Sigmoid colon (tissue), 7 donors: ENCODE results near the gene CASP3. TPM values are rescaled to one million over a fixed set of nuclear protein-coding genes. Genes with fewer than 3 reads are reported as not detected.

Source experiments
- DNase-seq: peaks from one replicate; pipeline ENCODE4 v3.0.0-alpha.2; 2019
- H3K27ac ChIP-seq, 4 donors: fragments of 200-600 bp; sonication (generic); one replicate each; pipeline ENCODE4 v1.5.1; 2016 to 2019; ENCODE audit warnings: mild to moderate bottlenecking in 1 of 4
- H3K27me3 ChIP-seq, 3 donors: fragments of 200-600 bp; sonication (generic); one replicate each; pipeline ENCODE4 v1.5.1; 2019; ENCODE audit warnings: mild to moderate bottlenecking in 1 of 3
- H3K36me3 ChIP-seq, 4 donors: fragments of 200-600 bp; sonication (generic); one replicate each; pipeline ENCODE4 v1.5.1; 2016 to 2019
- H3K4me1 ChIP-seq, 4 donors: fragments of 200-600 bp; sonication (generic); one replicate each; pipeline ENCODE4 v1.5.1; 2017 to 2019
- H3K4me3 ChIP-seq, 4 donors: fragments of 200-600 bp; sonication (generic); one replicate each; pipeline ENCODE4 v1.5.1; 2017 to 2019; ENCODE audit warnings: mild to moderate bottlenecking in 2 of 4, moderate library complexity in 1 of 4
- H3K9me3 ChIP-seq, 4 donors: fragments of 200-600 bp in 3 of 4; sonication (generic) in 3 of 4; one replicate each; pipeline versions ENCODE4 v1.5.1 to v1.6.1; 2013 to 2019
- CTCF ChIP-seq, 4 experiments: fragments of 450-650 bp in 3 of 4; fragments of 200-600 bp in 1 of 4; IDR thresholded peaks; one replicate each; pipeline ENCODE4 v1.5.1; 2016 to 2019; ENCODE audit warnings: antibody characterized with exemption in 4 of 4, mild to moderate bottlenecking in 3 of 4, moderate library complexity in 2 of 4
- EP300 ChIP-seq, 4 donors: sonication (generic); formaldehyde crosslinking; IDR thresholded peaks; one replicate each; pipeline ENCODE4 v1.6.1; 2017; ENCODE audit warnings: antibody characterized with exemption in 4 of 4
- POLR2A ChIP-seq, 2 donors: fragments of 450-650 bp; IDR thresholded peaks; one replicate each; pipeline ENCODE4 v1.6.1; 2016; ENCODE audit warnings: antibody characterized with exemption in 2 of 2, mild to moderate bottlenecking in 2 of 2, moderate library complexity in 2 of 2
- POLR2AphosphoS5 ChIP-seq, 4 donors: sonication (generic); formaldehyde crosslinking; IDR thresholded peaks; one replicate each; pipeline ENCODE4 v1.6.1; 2017; ENCODE audit warnings: antibody characterized with exemption in 4 of 4
- WGBS, 2 donors: extraction: QIAGEN DNeasy Blood & Tissue Kit; methylation state at CpG; one replicate each; pipeline ENCODE4 v1.1.7; 2013; 5-methylcytosine and 5-hydroxymethylcytosine counted together
- intact Hi-C: fragments of 100-400 bp; cut with DNase I; formaldehyde crosslinking; loops from one replicate; pipeline ENCODE4 v1.15.1; 2023
- polyA plus RNA-seq, 3 donors: library from polyadenylated mRNA; stranded (reverse); fragments of 200-250 nt; gene quantifications; one replicate each; pipeline ENCODE4 v1.2.3, GENCODE V29; 2013
- total RNA-seq, 4 donors: library from RNA; depleted of rRNA; stranded (reverse); fragments of >200 nt; gene quantifications; one replicate each; pipeline ENCODE4 v1.1.0, GENCODE V29; 2016
- donor health status: healthy with polysubstance abuse.
- donor health status: Bipolar disorder and iron deficiency.
- donor health status: healthy.

Gene CASP3
- total and polyA plus RNA-seq, 7 donors = 9.4 to 70.1 (median 20.3) TPM

GRCh38 chr4:184674011-184674410, 24.8 kb upstream of the CASP3 start:
- no peak for TF ChIP-seq POLR2A (IDR thresholded peaks at IDR 0.05)
- no peak for TF ChIP-seq EP300 (IDR thresholded peaks at IDR 0.05)
- TF ChIP-seq CTCF (IDR thresholded peaks at IDR 0.05) = no peak
- no peak for TF ChIP-seq POLR2AphosphoS5 (IDR thresholded peaks at IDR 0.05)
- H3K4me3 ChIP-seq = no peak overlapping the region
- no peaks in the 10 kb centered on the region for H3K9me3 ChIP-seq
- intact Hi-C loops = no loop called here
- no peak overlapping the region for H3K27ac ChIP-seq
- H3K4me1 ChIP-seq = no peaks in the 10 kb centered on the region
- no peaks in the 10 kb centered on the region for H3K27me3 ChIP-seq
- WGBS, 2 donors = 94 to 96% methylated on average over 4 of the region's 4 CpGs
- DNase-seq = no peak
- H3K36me3 ChIP-seq = peaks cover 0 to 60% (median 13%) of the 10 kb centered on the region in 4 donors

- no peak for DNase-seq
- Histone ChIP-seq H3K36me3 (peaks cover 0 to 73% (median 17%) of the 10 kb centered on the region in 4 donors), H3K27me3 (no peaks in the 10 kb centered on the region), H3K27ac (no peak overlapping the region), H3K9me3 (no peaks in the 10 kb centered on the region), H3K4me1 (no peaks in the 10 kb centered on the region), H3K4me3 (no peak overlapping the region)
- no peak for TF ChIP-seq CTCF (IDR thresholded peaks at IDR 0.05)
- TF ChIP-seq POLR2AphosphoS5 (IDR thresholded peaks at IDR 0.05) = no peak
- no peak for TF ChIP-seq POLR2A (IDR thresholded peaks at IDR 0.05)
- no peak for TF ChIP-seq EP300 (IDR thresholded peaks at IDR 0.05)
- 97 to 98% methylated on average over 6 of the region's 6 CpGs for WGBS, 2 donors
- intact Hi-C loops = no loop called here
Measured at GRCh38 chr4:184672741-184673140, 23.5 kb upstream of the CASP3 start.

- Histone ChIP-seq H3K27ac (no peak overlapping the region), H3K27me3 (no peaks in the 10 kb centered on the region), H3K9me3 (no peaks in the 10 kb centered on the region), H3K36me3 (peaks cover 0 to 90% (median 23%) of the 10 kb centered on the region in 4 donors), H3K4me3 (no peak overlapping the region), H3K4me1 (no peaks in the 10 kb centered on the region)
- intact Hi-C loops = no loop called here
- TF ChIP-seq POLR2A (IDR thresholded peaks at IDR 0.05) = no peak
- TF ChIP-seq EP300 (IDR thresholded peaks at IDR 0.05) = no peak
- TF ChIP-seq CTCF (IDR thresholded peaks at IDR 0.05) = no peak
- TF ChIP-seq POLR2AphosphoS5 (IDR thresholded peaks at IDR 0.05) = no peak
- DNase-seq = no peak
- WGBS, 2 donors = 36 to 75% methylated on average over 9 of the region's 9 CpGs
Measured at GRCh38 chr4:184671101-184671500, 21.9 kb upstream of the CASP3 start.

- TF ChIP-seq EP300 (IDR thresholded peaks at IDR 0.05) (no peak), CTCF (IDR thresholded peaks at IDR 0.05) (no peak), POLR2AphosphoS5 (IDR thresholded peaks at IDR 0.05) (no peak), POLR2A (IDR thresholded peaks at IDR 0.05) (no peak)
- Histone ChIP-seq H3K9me3 (no peaks in the 10 kb centered on the region), H3K27ac (no peak overlapping the region), H3K27me3 (no peaks in the 10 kb centered on the region), H3K4me1 (no peaks in the 10 kb centered on the region), H3K4me3 (no peak overlapping the region), H3K36me3 (peaks cover 0 to 84% (median 18%) of the 10 kb centered on the region in 4 donors)
- intact Hi-C loops = no loop called here
- no peak for DNase-seq
- WGBS, 2 donors = 90 to 93% methylated on average over 7 of the region's 7 CpGs
Measured at GRCh38 chr4:184669251-184669650, 20.0 kb upstream of the CASP3 start.

GRCh38 chr4:184668511-184669114, 19.4 kb upstream of the CASP3 start:
- no peak overlapping the region for H3K4me3 ChIP-seq
- no peaks in the 10 kb centered on the region for H3K9me3 ChIP-seq
- no peak for DNase-seq
- H3K36me3 ChIP-seq = peaks cover 0 to 78% (median 16%) of the 10 kb centered on the region in 4 donors
- intact Hi-C loops = no loop called here
- H3K27me3 ChIP-seq = no peaks in the 10 kb centered on the region
- H3K4me1 ChIP-seq = no peaks in the 10 kb centered on the region
- no peak for TF ChIP-seq POLR2AphosphoS5 (IDR thresholded peaks at IDR 0.05)
- TF ChIP-seq POLR2A (IDR thresholded peaks at IDR 0.05) = no peak
- WGBS, 2 donors = 80 to 87% methylated on average over 9 of the region's 9 CpGs
- no peak overlapping the region for H3K27ac ChIP-seq
